GM12878 (cell line): ENCODE measurements around the gene YTHDF2. TPM values are rescaled to one million over a fixed set of nuclear protein-coding genes. Genes with fewer than 3 reads are reported as not detected.
A peak's percentile ranks its signal among the peaks of the same experiment; 100 is the strongest.

ENCODE experiments used
- CBX3 ChIP-seq: fragments of 200-600 bp; sonication (generic); IDR thresholded peaks from 2 replicates; pipeline ENCODE4 v1.6.1; 2016; ENCODE audit warnings: low read depth, borderline replicate concordance
- CEBPZ ChIP-seq: fragments of 150-350 bp; IDR thresholded peaks from 2 replicates; pipeline ENCODE4 v1.6.1; 2016; ENCODE audit warnings: low read depth, low read length
- CUX1 ChIP-seq: IDR thresholded peaks from 2 replicates; pipeline ENCODE4 v1.6.1; 2012; ENCODE audit warnings: improper control_type of control experiment, low read depth, low read length; ENCODE audit not compliant: insufficient replicate concordance
- ETV6 ChIP-seq, 2 experiments: fragments of 450-650 bp in 1 of 2; IDR thresholded peaks in 1 of 2; conservative IDR thresholded peaks in 1 of 2; 2 replicates each; pipeline ENCODE4 v1.6.1; 2014; ENCODE audit warnings: antibody characterized with exemption in 1 of 2, borderline replicate concordance in 1 of 2, low read depth in 1 of 2, mild to moderate bottlenecking in 1 of 2, moderate library complexity in 1 of 2
- JUNB ChIP-seq: IDR thresholded peaks from 2 replicates; pipeline ENCODE4 v1.6.1; 2016; ENCODE audit warnings: antibody characterized with exemption, mild to moderate bottlenecking
- PML ChIP-seq: IDR thresholded peaks from 2 replicates; pipeline ENCODE4 v1.6.1; 2012; ENCODE audit warnings: low read length, inconsistent platforms
- POLR2AphosphoS5 ChIP-seq: IDR thresholded peaks from 2 replicates; pipeline ENCODE4 v1.6.1; 2011; ENCODE audit warnings: mild to moderate bottlenecking, low read length, inconsistent platforms
- RUNX3 ChIP-seq: IDR thresholded peaks from 2 replicates; pipeline ENCODE4 v1.6.1; 2012; ENCODE audit warnings: low read length, inconsistent platforms
- SMAD1 ChIP-seq: fragments of 450-650 bp; IDR thresholded peaks from 2 replicates; pipeline ENCODE4 v1.6.1; 2018; ENCODE audit warnings: mild to moderate bottlenecking, low read depth; ENCODE audit not compliant: partially characterized antibody
- SREBF2 ChIP-seq: IDR thresholded peaks from 2 replicates; pipeline ENCODE4 v1.6.1; 2012; ENCODE audit warnings: mild to moderate bottlenecking, low read length
- polyA plus RNA-seq, 11 experiments: library from polyadenylated mRNA; depleted of rRNA in 4 of 11; unstranded in 6 of 11; stranded (reverse) in 5 of 11; fragments of >200 nt; fragmentation: Nextera tagmentation in 4 of 11; fragmentation: Illumina TruSeq in 1 of 11; extraction: Ambion mirVana in 4 of 11; extraction: Trizol in 1 of 11; gene quantifications; 1 replicate in 1 of 11; 2 replicates in 10 of 11; pipeline versions ENCODE4 v1.2.1 to v1.2.3, GENCODE V29; 2011 to 2016; ENCODE audit warnings: inconsistent platforms in 2 of 11, missing spikeins in 2 of 11, low read depth in 1 of 11
- total RNA-seq, 4 experiments: library from RNA; depleted of rRNA in 3 of 4; stranded (reverse); fragments of >200 nt in 3 of 4; fragmentation: Illumina TruSeq in 1 of 4; extraction: Trizol in 1 of 4; gene quantifications; 2 replicates each; pipeline versions ENCODE4 v1.2.1 to v1.2.3, GENCODE V29; 2013 to 2021
- TF ChIP-seq, protein P1 (sequence below): IDR thresholded peaks from 2 replicates; pipeline ENCODE4 v1.6.1; 2011; ENCODE audit warnings: borderline replicate concordance, low read depth, mild to moderate bottlenecking, moderate library complexity, mixed read lengths, low read length; ENCODE audit not compliant: insufficient read depth; ENCODE audit errors: extremely low read length
- TF ChIP-seq, protein P2 (sequence below): IDR thresholded peaks from 2 replicates; pipeline ENCODE4 v1.6.1; 2012; ENCODE audit warnings: low read length, inconsistent platforms

The YTHDF2 gene
- total and polyA plus RNA-seq, 10 of the 15 experiments (the other 5 are each of a cell fraction or from before 2014, with no cell fraction given), result 42.4 to 121 (median 66.9) TPM

DNA sequence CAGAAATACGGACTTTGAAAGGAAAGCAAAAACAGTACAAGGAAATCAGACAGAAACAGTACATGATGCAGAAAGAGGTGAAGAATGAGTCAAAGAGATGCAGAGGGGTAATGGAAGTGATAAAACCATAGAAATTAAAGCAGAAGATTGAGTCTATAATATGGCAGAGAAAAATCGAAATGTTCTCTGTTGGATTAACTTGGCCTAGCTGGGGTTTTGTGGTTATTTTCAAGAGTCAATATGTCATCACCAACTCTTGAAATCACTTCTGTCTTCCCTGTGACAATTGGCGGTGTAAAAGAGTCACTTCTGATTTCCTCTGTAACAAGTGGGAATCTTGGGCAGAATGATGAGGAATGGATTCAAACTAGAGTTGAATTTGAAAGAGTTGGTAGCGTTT is 7.4 kb downstream of the YTHDF2 start (continued):
- TF ChIP-seq, protein P1, sequence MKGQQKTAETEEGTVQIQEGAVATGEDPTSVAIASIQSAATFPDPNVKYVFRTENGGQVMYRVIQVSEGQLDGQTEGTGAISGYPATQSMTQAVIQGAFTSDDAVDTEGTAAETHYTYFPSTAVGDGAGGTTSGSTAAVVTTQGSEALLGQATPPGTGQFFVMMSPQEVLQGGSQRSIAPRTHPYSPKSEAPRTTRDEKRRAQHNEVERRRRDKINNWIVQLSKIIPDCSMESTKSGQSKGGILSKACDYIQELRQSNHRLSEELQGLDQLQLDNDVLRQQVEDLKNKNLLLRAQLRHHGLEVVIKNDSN, result no peak
- TF ChIP-seq CUX1 (no peak), JUNB (peak; percentile 59; the same call in 1 of the 2 replicates), POLR2AphosphoS5 (no peak), ETV6 (conservative IDR thresholded peaks at IDR 0.05 in 1 of 2, IDR thresholded peaks at IDR 0.05 in 1 of 2; ENCODE audit: borderline replicate concordance in 1 of 2, low read depth in 1 of 2) (no peak), RUNX3 (peak; percentile 89), PML (no peak), SREBF2 (no peak), SMAD1 (no peak), CEBPZ (no peak), CBX3 (no peak)
- TF ChIP-seq, protein P2, sequence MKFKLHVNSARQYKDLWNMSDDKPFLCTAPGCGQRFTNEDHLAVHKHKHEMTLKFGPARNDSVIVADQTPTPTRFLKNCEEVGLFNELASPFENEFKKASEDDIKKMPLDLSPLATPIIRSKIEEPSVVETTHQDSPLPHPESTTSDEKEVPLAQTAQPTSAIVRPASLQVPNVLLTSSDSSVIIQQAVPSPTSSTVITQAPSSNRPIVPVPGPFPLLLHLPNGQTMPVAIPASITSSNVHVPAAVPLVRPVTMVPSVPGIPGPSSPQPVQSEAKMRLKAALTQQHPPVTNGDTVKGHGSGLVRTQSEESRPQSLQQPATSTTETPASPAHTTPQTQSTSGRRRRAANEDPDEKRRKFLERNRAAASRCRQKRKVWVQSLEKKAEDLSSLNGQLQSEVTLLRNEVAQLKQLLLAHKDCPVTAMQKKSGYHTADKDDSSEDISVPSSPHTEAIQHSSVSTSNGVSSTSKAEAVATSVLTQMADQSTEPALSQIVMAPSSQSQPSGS, result peak; percentile 46; the same call in 1 of the 2 replicates
